K562 (cell line): Measurements from ENCODE around the gene GPR179. TPM values are rescaled to one million over a fixed set of nuclear protein-coding genes. Genes with fewer than 3 reads are reported as not detected.
"Not testable (repeated sequence)": the region's sequence is repeated elsewhere in the genome, so short reads cannot be mapped to it uniquely, and the experiment has no call there.

Source experiments
- ATAC-seq: fragments of 200-7000 bp; cut with Tn5 transposase; 3 replicates; pipeline ENCODE4 v1.9.1; 2020; ENCODE audit warnings: moderate library complexity
- BruUV-seq: library from RNA; stranded (reverse); fragments of 400-500 nt; replicated peaks from 2 replicates; lab custom pipeline; 2021; lab: Mats Ljungman, UMichigan
- CTCF ChIA-PET: fragments of 300-600 bp; formaldehyde crosslinking; extraction: SDS; loops from one replicate; lab custom pipeline; 2021; ENCODE audit warnings: low intra/inter-chr PET ratio; lab: Yijun Ruan, JAX
- POLR2A ChIA-PET: fragments of 300-600, 350-650 bp; sonication (Branson Sonifier 250); formaldehyde crosslinking; extraction: SDS; loops from one replicate; lab custom pipeline; 2021; ENCODE audit warnings: antibody characterized with exemption, inconsistent platforms; lab: Yijun Ruan, JAX
- DNase-seq, 4 experiments: peaks; one replicate each; pipeline versions ENCODE4 v3.0.0 to v3.0.0-alpha.2; 2011 to 2018; ENCODE audit warnings: low spot score in 3 of 4, mixed read lengths in 3 of 4; ENCODE audit errors: extremely low read depth in 1 of 4
- FAIRE-seq: peaks from 2 replicates; lab custom pipeline; 2011; peaks lifted over from hg19 to GRCh38; lab: Jason Lieb, UNC
- H2AFZ ChIP-seq: 2 replicates; pipeline ENCODE4 v1.6.0; 2011; ENCODE audit warnings: low read depth, low read length, control low read depth, inconsistent platforms
- H3K27ac ChIP-seq: fragments of 200-600 bp; 3 replicates; pipeline ENCODE4 v1.8.0; 2011; ENCODE audit warnings: low read depth, mild to moderate bottlenecking, control low read depth, inconsistent platforms, low read length, moderate library complexity, mixed read lengths; ENCODE audit errors: extremely low read depth
- H3K27me3 ChIP-seq, 2 experiments: fragments of 300-600 bp in 1 of 2; 2 replicates in 1 of 2; 3 replicates in 1 of 2; pipeline versions ENCODE4 v1.6.0 to v1.8.0; 2011; ENCODE audit warnings: inconsistent platforms in 2 of 2, low read length in 2 of 2, mild to moderate bottlenecking in 1 of 2, mixed read lengths in 1 of 2, moderate library complexity in 1 of 2; ENCODE audit not compliant: control insufficient read depth in 2 of 2, insufficient read depth in 2 of 2
- H3K36me3 ChIP-seq: fragments of 300-600 bp; 3 replicates; pipeline ENCODE4 v1.8.0; 2011; ENCODE audit warnings: mild to moderate bottlenecking, low read length, inconsistent platforms; ENCODE audit not compliant: control insufficient read depth, insufficient read depth
- H3K4me1 ChIP-seq, 2 experiments: fragments of 200-600 bp in 1 of 2; replicated peaks in 1 of 2; 2 replicates in 1 of 2; 3 replicates in 1 of 2; pipeline versions ENCODE4 v1.5.1 to v1.8.0; 2011; ENCODE audit warnings: inconsistent platforms in 2 of 2, low read length in 2 of 2, mild to moderate bottlenecking in 1 of 2, mixed read lengths in 1 of 2, moderate library complexity in 1 of 2; ENCODE audit not compliant: control insufficient read depth in 2 of 2, insufficient read depth in 2 of 2
- H3K4me2 ChIP-seq: 2 replicates; pipeline ENCODE4 v1.6.1; 2011; ENCODE audit warnings: low read length, control low read depth, inconsistent platforms, mixed read lengths; ENCODE audit not compliant: insufficient read depth
- H3K4me3 ChIP-seq: fragments of 200-600 bp; sonication (generic), shearing (Covaris generic); 2 replicates; pipeline ENCODE4 v1.5.1; 2016; ENCODE audit warnings: control low read depth, inconsistent platforms
- H3K79me2 ChIP-seq: fragments of 200-600 bp; 3 replicates; pipeline ENCODE4 v1.8.0; 2011; ENCODE audit warnings: low read length, inconsistent platforms; ENCODE audit not compliant: control insufficient read depth, insufficient read depth
- H3K9ac ChIP-seq, 2 experiments: 2 replicates each; pipeline versions ENCODE4 v1.6.0 to v1.6.1; 2011; ENCODE audit warnings: low read depth in 2 of 2, low read length in 2 of 2, control low read depth in 1 of 2, inconsistent platforms in 1 of 2, mild to moderate bottlenecking in 1 of 2, mixed read lengths in 1 of 2; ENCODE audit not compliant: insufficient read depth in 1 of 2
- H3K9me1 ChIP-seq: one replicate; pipeline ENCODE4 v1.6.0; 2011; ENCODE audit warnings: inconsistent platforms, mild to moderate bottlenecking, low read length, moderate library complexity; ENCODE audit not compliant: control insufficient read depth, insufficient read depth
- H3K9me3 ChIP-seq: replicated peaks from 2 replicates; pipeline ENCODE4 v1.5.1; 2011; ENCODE audit warnings: low read depth, low read length, inconsistent platforms; ENCODE audit not compliant: control insufficient read depth, insufficient read depth
- H4K20me1 ChIP-seq: replicated peaks from 2 replicates; pipeline ENCODE4 v1.6.1; 2011; ENCODE audit warnings: low read length, inconsistent platforms, mixed read lengths; ENCODE audit not compliant: control insufficient read depth, insufficient read depth
- ARID1B ChIP-seq: fragments of 450-650 bp; IDR thresholded peaks from 2 replicates; pipeline ENCODE4 v1.6.1; 2016; ENCODE audit warnings: antibody characterized with exemption, mild to moderate bottlenecking, inconsistent platforms
- CEBPG ChIP-seq, 3 experiments: fragments of 200-800 bp in 1 of 3; sonication (Bioruptor generic) in 1 of 3; sonication (generic) in 1 of 3; formaldehyde crosslinking in 1 of 3; IDR thresholded peaks in 2 of 3; conservative IDR thresholded peaks in 1 of 3; 2 replicates each; pipeline versions ENCODE4 v1.6.1 to v1.8.0; 2016 to 2022; ENCODE audit warnings: missing compliant biosample characterization in 2 of 3, missing genetic modification characterization in 2 of 3, mild to moderate bottlenecking in 1 of 3, missing genetic modification reagents in 1 of 3
- ETV5 ChIP-seq: sonication (generic); formaldehyde crosslinking; IDR thresholded peaks from 2 replicates; pipeline ENCODE4 v1.4.0; 2020; ENCODE audit warnings: low read depth, mild to moderate bottlenecking, missing genetic modification reagents
- HDAC1 ChIP-seq, 2 experiments: fragments of 450-650 bp; IDR thresholded peaks; 2 replicates each; pipeline ENCODE4 v1.6.1; 2016 to 2017; ENCODE audit warnings: inconsistent platforms in 1 of 2, mild to moderate bottlenecking in 1 of 2, moderate library complexity in 1 of 2
- L3MBTL2 ChIP-seq: fragments of 450-650 bp; IDR thresholded peaks from 2 replicates; pipeline ENCODE4 v1.6.1; 2016; ENCODE audit warnings: mild to moderate bottlenecking, moderate library complexity
- MAX ChIP-seq: sonication (generic); formaldehyde crosslinking; IDR thresholded peaks from 2 replicates; pipeline ENCODE4 v1.9.0; 2022; ENCODE audit warnings: mild to moderate bottlenecking, missing genetic modification reagents
- NFIC ChIP-seq: fragments of 450-650 bp; IDR thresholded peaks from 2 replicates; pipeline ENCODE4 v1.6.1; 2017; ENCODE audit warnings: mild to moderate bottlenecking, inconsistent platforms
- NFRKB ChIP-seq: fragments of 450-650 bp; IDR thresholded peaks from 2 replicates; pipeline ENCODE4 v1.6.1; 2016; ENCODE audit warnings: low read depth
- NKRF ChIP-seq: fragments of 450-650 bp; IDR thresholded peaks from 2 replicates; pipeline ENCODE4 v1.6.1; 2016; ENCODE audit warnings: borderline replicate concordance
- NR2C2 ChIP-seq, 2 experiments: fragments of 200-800 bp in 1 of 2; sonication (Bioruptor generic) in 1 of 2; sonication (generic) in 1 of 2; formaldehyde crosslinking in 1 of 2; IDR thresholded peaks; 2 replicates each; pipeline versions ENCODE4 v1.6.1 to v1.8.0; 2016 to 2022; ENCODE audit warnings: mild to moderate bottlenecking in 1 of 2, missing compliant biosample characterization in 1 of 2, missing genetic modification characterization in 1 of 2, missing genetic modification reagents in 1 of 2
- POLR2A ChIP-seq: fragments of 450-650 bp; conservative IDR thresholded peaks from 2 replicates; pipeline ENCODE4 v1.6.1; 2016
- POLR2AphosphoS5 ChIP-seq: IDR thresholded peaks from 2 replicates; pipeline ENCODE4 v1.6.1; 2011; ENCODE audit warnings: mild to moderate bottlenecking, low read depth, low read length, moderate library complexity; ENCODE audit not compliant: control insufficient read depth, insufficient read depth
- RBFOX2 ChIP-seq: fragments of 200-400 bp; formaldehyde crosslinking; IDR thresholded peaks from 2 replicates; pipeline ENCODE4 v1.6.1; 2017; ENCODE audit warnings: low read depth, mild to moderate bottlenecking, low read length, moderate library complexity
- SUPT5H ChIP-seq: fragments of 450-650 bp; IDR thresholded peaks from 2 replicates; pipeline ENCODE4 v1.6.1; 2016
- USF2 ChIP-seq: sonication (generic); formaldehyde crosslinking; IDR thresholded peaks from 2 replicates; pipeline ENCODE4 v1.5.0; 2020; ENCODE audit warnings: missing genetic modification reagents
- ZFX ChIP-seq: sonication (generic); formaldehyde crosslinking; IDR thresholded peaks from 2 replicates; pipeline ENCODE4 v1.8.0; 2022; ENCODE audit warnings: mild to moderate bottlenecking, missing genetic modification reagents, moderate library complexity
- ZNF143 ChIP-seq: sonication (generic); formaldehyde crosslinking; IDR thresholded peaks from 2 replicates; pipeline ENCODE4 v1.9.0; 2022; ENCODE audit warnings: mild to moderate bottlenecking, missing genetic modification reagents
- ZNF644 ChIP-seq: fragments of 200-800 bp; sonication (Bioruptor generic); IDR thresholded peaks from 2 replicates; pipeline ENCODE4 v1.6.1; 2016; ENCODE audit warnings: low read depth, missing genetic modification characterization, missing compliant biosample characterization
- WGBS: fragments of 100-300 bp; shearing (Covaris generic); methylation state at CpG from one replicate; pipeline ENCODE4 v1.1.6; 2016; ENCODE audit warnings: low coverage, mixed read lengths; ENCODE audit not compliant: insufficient coverage; ENCODE audit errors: missing lambda C conversion rate; 5-methylcytosine and 5-hydroxymethylcytosine counted together
- in situ Hi-C: fragments of 300-500 bp; cut with MboI; formaldehyde crosslinking; loops from 4 replicates; pipeline ENCODE4 v1.15.0; 2018; ENCODE audit warnings: inconsistent platforms, mixed read lengths
- intact Hi-C: fragments of 100-400 bp; cut with micrococcal nuclease; formaldehyde crosslinking; loops from 2 replicates; pipeline ENCODE4 v1.14.2; 2022
- polyA plus RNA-seq, 8 experiments: library from polyadenylated mRNA; depleted of rRNA in 4 of 8; stranded (reverse) in 5 of 8; unstranded in 3 of 8; fragments of >200 nt; fragmentation: Nextera tagmentation in 2 of 8; fragmentation: Illumina TruSeq in 1 of 8; extraction: Ambion mirVana in 2 of 8; extraction: Trizol in 1 of 8; gene quantifications; 2 replicates each; pipeline versions ENCODE4 v1.2.1 to v1.2.3, GENCODE V29; 2011 to 2014; ENCODE audit warnings: inconsistent platforms in 1 of 8, missing spikeins in 1 of 8
- total RNA-seq, 7 experiments: library from RNA; depleted of rRNA in 6 of 7; stranded (reverse); fragments of >200 nt in 6 of 7; fragmentation: Illumina TruSeq in 2 of 7; extraction: Trizol in 2 of 7; gene quantifications; 2 replicates each; pipeline versions ENCODE4 v1.2.1 to v1.2.3, GENCODE V29; 2011 to 2021; ENCODE audit warnings: low replicate concordance in 1 of 7

The GPR179 gene
- total and polyA plus RNA-seq, 9 of the 15 experiments (the other 6 are each of a cell fraction or from before 2014, with no cell fraction given) = not detected

GRCh38 chr17:38296834-38297517 lies 46.8 kb downstream of the GPR179 start, which contains the start of gene MRPL45:
TSS of gene MRPL45 (plus strand) at chr17:38297168. CDS start at chr17:38297184, 16 bp downstream.
- H3K4me1 ChIP-seq; FAIRE-seq; POLR2A ChIA-PET; CTCF ChIA-PET; in situ Hi-C loops; H4K20me1 ChIP-seq; BruUV-seq; H3K9me3 ChIP-seq; H3K27me3 ChIP-seq; H3K79me2 ChIP-seq; H3K36me3 ChIP-seq; H3K9me1 ChIP-seq; intact Hi-C loops; TF ChIP-seq NR2C2, CEBPG (CRISPR knock-in tag; IDR thresholded peaks at IDR 0.05): not testable (repeated sequence)
- Histone ChIP-seq H2AFZ (peak within 1 kb of the TSS; percentile 85), H3K27ac (peak within 1 kb of the TSS; percentile 81), H3K9ac (peak within 1 kb of the TSS; percentile 80 to 91), H3K4me2 (peak within 1 kb of the TSS; percentile 84), H3K4me3 (peak within 1 kb of the TSS; percentile 59)
- peak; percentile 92 to 98 (median 94) for DNase-seq
- under 1% methylated on average over 39 of the region's 48 CpGs for WGBS
- peak; percentile 99 for ATAC-seq
- peak; percentile 67 for TF ChIP-seq SUPT5H
- peak; percentile 2; the same call in 1 of the 2 replicates for TF ChIP-seq ARID1B
- peak; percentile 47; the same call in 1 of the 2 replicates for TF ChIP-seq ZNF644 (tag)
- peak; percentile 85 for TF ChIP-seq L3MBTL2
- TF ChIP-seq RBFOX2 = peak; percentile 76
- TF ChIP-seq USF2 (CRISPR knock-in tag) = peak; percentile 77
- peak; percentile 61; the same call in 1 of the 2 replicates for TF ChIP-seq NFIC
- TF ChIP-seq ZNF143 (CRISPR knock-in tag) = peak; percentile 73
- peak; percentile 70; the same call in 1 of the 2 replicates for TF ChIP-seq NKRF
- TF ChIP-seq HDAC1 (IDR thresholded peaks at IDR 0.05) = peak in 1 of 2 experiments; percentile 55; a peak in 1 of 4 replicates
- 0 out of 2 replicates have a peak, but pooled peaks have one; percentile 39 for TF ChIP-seq NR2C2 (tag; IDR thresholded peaks at IDR 0.05)
- TF ChIP-seq MAX (CRISPR knock-in tag) = peak; percentile 96
- TF ChIP-seq NFRKB = peak; percentile 37; the same call in 1 of the 2 replicates
- 0 out of 2 replicates have a peak, but pooled peaks have one; percentile 21 for TF ChIP-seq ETV5 (CRISPR knock-in tag)
- peak in 1 of 2 experiments; percentile 4; a peak in 1 of 4 replicates for TF ChIP-seq CEBPG (tag; conservative IDR thresholded peaks at IDR 0.05 in 1 of 2, IDR thresholded peaks at IDR 0.05 in 1 of 2)
- peak; percentile 72 for TF ChIP-seq ZFX (CRISPR knock-in tag)
- peak; percentile 57 for TF ChIP-seq POLR2AphosphoS5
- peak; percentile 77 for TF ChIP-seq POLR2A
